ENCODE measurements around the gene FAM3B. TPM values are rescaled to one million over a fixed set of nuclear protein-coding genes. Genes with fewer than 3 reads are reported as not detected.

Gene FAM3B
- total and polyA plus RNA-seq, 2 donors from 2014 or later: 19.4 to 44.4 TPM

DNA sequence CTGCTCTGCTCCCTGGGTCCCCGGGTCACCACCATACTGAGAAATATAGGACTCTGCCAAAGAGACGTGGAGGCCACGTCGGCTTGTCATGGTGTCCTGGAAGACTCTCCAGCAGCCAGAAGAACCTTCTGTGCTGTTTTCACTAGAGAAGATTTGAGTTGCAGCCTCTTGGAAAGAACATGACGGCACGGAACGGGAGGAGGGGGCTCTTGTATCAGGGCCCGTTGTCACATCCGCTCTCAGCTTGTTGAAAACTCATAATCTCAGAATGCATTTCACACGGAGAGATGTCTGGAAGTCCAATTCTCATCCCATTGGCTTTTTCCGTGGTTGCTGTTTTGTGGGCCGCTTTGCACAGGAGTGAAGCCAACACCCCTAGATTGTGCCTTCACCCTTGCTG, 39.4 kb upstream of the FAM3B start:
- TF ChIP-seq, protein P1, sequence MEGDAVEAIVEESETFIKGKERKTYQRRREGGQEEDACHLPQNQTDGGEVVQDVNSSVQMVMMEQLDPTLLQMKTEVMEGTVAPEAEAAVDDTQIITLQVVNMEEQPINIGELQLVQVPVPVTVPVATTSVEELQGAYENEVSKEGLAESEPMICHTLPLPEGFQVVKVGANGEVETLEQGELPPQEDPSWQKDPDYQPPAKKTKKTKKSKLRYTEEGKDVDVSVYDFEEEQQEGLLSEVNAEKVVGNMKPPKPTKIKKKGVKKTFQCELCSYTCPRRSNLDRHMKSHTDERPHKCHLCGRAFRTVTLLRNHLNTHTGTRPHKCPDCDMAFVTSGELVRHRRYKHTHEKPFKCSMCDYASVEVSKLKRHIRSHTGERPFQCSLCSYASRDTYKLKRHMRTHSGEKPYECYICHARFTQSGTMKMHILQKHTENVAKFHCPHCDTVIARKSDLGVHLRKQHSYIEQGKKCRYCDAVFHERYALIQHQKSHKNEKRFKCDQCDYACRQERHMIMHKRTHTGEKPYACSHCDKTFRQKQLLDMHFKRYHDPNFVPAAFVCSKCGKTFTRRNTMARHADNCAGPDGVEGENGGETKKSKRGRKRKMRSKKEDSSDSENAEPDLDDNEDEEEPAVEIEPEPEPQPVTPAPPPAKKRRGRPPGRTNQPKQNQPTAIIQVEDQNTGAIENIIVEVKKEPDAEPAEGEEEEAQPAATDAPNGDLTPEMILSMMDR (IDR thresholded peaks at IDR 0.05; ENCODE audit: borderline replicate concordance, extremely low read depth, insufficient read depth): no peak
- no peak for DNase-seq
- intact Hi-C loops (cut with DNase I): no loop called here
- no peaks in the 10 kb centered on the region for H3K27me3 ChIP-seq (ENCODE audit: control insufficient read depth, insufficient read depth, low read length)
- H3K9ac ChIP-seq (ENCODE audit: low read length in 3 of 3): no peak overlapping the region
- no peaks in the 10 kb centered on the region for H3K4me1 ChIP-seq (ENCODE audit: control insufficient read depth in 2 of 3, insufficient read depth in 2 of 3, low read depth in 1 of 3, low read length in 3 of 3)
- no peak overlapping the region for H3K4me3 ChIP-seq (ENCODE audit: low read length in 3 of 3)
- peaks cover 0 to 5% (median 3%) of the 10 kb centered on the region in 3 donors for H3K36me3 ChIP-seq (ENCODE audit: control insufficient read depth in 2 of 3, insufficient read depth in 3 of 3, low read length in 3 of 3)
- no peak for FAIRE-seq
- no peak overlapping the region for H3K27ac ChIP-seq (ENCODE audit: low read depth in 2 of 2, low read length in 2 of 2)
- H3K9me3 ChIP-seq (ENCODE audit: control insufficient read depth in 2 of 3, insufficient read depth in 1 of 3, low read length in 3 of 3): no peaks in the 10 kb centered on the region

DNA sequence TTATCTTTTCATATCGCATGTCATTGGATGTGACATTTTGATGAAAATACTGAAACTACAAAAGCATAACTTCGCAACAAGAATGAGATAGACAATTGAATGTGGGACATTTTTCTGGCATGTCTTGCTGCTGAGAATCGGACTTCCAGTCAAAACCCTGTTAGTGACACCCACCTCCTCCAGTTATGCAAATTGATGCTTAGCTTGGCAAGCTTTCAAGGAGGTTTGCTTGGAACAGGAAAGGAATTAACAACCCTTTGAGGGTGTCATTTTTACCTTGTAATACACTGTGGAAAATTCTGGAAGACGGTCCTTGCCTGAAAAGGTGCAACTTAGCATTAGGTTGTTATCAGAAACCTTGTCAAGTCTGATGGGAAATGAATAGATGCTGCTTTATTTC, 38.8 kb upstream of the FAM3B start:
- H3K27me3 ChIP-seq (ENCODE audit: control insufficient read depth, insufficient read depth, low read length): no peaks in the 10 kb centered on the region
- H3K4me3 ChIP-seq (ENCODE audit: low read length in 3 of 3): no peak overlapping the region
- H3K4me1 ChIP-seq (ENCODE audit: control insufficient read depth in 2 of 3, insufficient read depth in 2 of 3, low read depth in 1 of 3, low read length in 3 of 3): no peaks in the 10 kb centered on the region
- no peak overlapping the region for H3K9ac ChIP-seq (ENCODE audit: low read length in 3 of 3)
- no peak overlapping the region for H3K27ac ChIP-seq (ENCODE audit: low read depth in 2 of 2, low read length in 2 of 2)
- intact Hi-C loops (cut with DNase I): no loop called here
- no peaks in the 10 kb centered on the region for H3K9me3 ChIP-seq (ENCODE audit: control insufficient read depth in 2 of 3, insufficient read depth in 1 of 3, low read length in 3 of 3)
- FAIRE-seq (no peak), DNase-seq (peak in 2 of 5 donors; percentile 10 to 51)
- TF ChIP-seq, protein P1 (IDR thresholded peaks at IDR 0.05; ENCODE audit: borderline replicate concordance, extremely low read depth, insufficient read depth): no peak
- peaks cover 0 to 5% (median 3%) of the 10 kb centered on the region in 3 donors for H3K36me3 ChIP-seq (ENCODE audit: control insufficient read depth in 2 of 3, insufficient read depth in 3 of 3, low read length in 3 of 3)

DNA sequence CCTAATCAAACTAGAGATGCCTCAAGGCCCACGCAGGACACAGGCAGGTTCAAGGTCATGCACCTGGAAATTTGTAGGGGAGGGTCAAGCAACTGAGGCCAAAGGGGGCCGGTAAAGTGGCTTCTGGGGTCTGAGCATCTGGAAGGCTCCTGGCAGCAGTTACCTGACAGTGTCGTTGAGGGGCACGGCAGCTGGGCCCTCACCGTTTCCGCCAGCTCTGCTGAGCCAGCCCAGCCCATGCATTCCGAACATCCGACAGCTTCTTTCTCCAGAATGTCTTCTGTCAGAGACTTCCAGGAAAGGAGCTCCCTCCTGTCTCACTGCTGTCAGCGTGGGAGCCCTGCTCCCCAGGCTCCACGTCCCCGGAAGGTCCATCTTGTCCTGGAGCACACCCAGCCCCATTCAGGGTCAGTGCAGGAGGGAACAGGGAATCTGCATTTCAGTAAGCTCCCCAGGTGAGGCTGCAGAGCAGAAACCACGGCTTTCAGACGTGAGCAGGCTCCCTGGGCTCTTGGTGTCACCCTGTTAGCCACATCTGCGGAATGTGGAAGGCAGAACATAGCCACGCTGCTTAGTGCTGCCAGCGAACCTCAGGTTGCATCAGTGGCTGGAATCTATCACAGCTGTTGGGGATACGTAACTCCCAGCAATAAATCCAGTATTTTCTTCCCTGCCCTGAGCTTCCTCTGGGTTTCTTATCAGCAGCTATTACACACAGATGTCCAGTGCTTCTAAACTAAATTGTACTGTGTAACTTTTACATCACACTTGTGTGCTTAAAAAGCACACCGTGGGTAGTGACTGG, 36.3 kb upstream of the FAM3B start:
- intact Hi-C loops (cut with DNase I): loop anchor here (10.0 kb wide), 1 partner anchor 174 kb away; no protein-coding TSS in a partner anchor
- Histone ChIP-seq H3K4me3 (ENCODE audit: low read length in 3 of 3) (no peak overlapping the region), H3K27ac (ENCODE audit: low read depth in 2 of 2, low read length in 2 of 2) (no peak overlapping the region), H3K36me3 (ENCODE audit: control insufficient read depth in 2 of 3, insufficient read depth in 3 of 3, low read length in 3 of 3) (peaks cover 0 to 5% (median 0%) of the 10 kb centered on the region in 3 donors), H3K4me1 (ENCODE audit: control insufficient read depth in 2 of 3, insufficient read depth in 2 of 3, low read depth in 1 of 3, low read length in 3 of 3) (no peaks in the 10 kb centered on the region), H3K9me3 (ENCODE audit: control insufficient read depth in 2 of 3, insufficient read depth in 1 of 3, low read length in 3 of 3) (no peaks in the 10 kb centered on the region), H3K27me3 (ENCODE audit: control insufficient read depth, insufficient read depth, low read length) (no peaks in the 10 kb centered on the region), H3K9ac (ENCODE audit: low read length in 3 of 3) (no peak overlapping the region)
- TF ChIP-seq, protein P1 (IDR thresholded peaks at IDR 0.05; ENCODE audit: borderline replicate concordance, extremely low read depth, insufficient read depth): no peak
- peak in 2 of 5 donors; percentile 10 to 16 for DNase-seq
- FAIRE-seq: no peak

Measured in kidney (tissue), 14 donors.